ENCODE data around the gene FAHD1.

The FAHD1 gene

GRCh38 chr16:1831186-1832075 lies 4.4 kb downstream of the FAHD1 start:
- TF ChIP-seq GATA3 (IDR thresholded peaks at IDR 0.05; ENCODE audit: low read depth, low read length) (no peak), GATA2 (IDR thresholded peaks at IDR 0.05; ENCODE audit: low read depth, low read length) (no peak)

GRCh38 chr16:1832838-1833454 lies 5.9 kb downstream of the FAHD1 start:
- TF ChIP-seq GATA2 (IDR thresholded peaks at IDR 0.05; ENCODE audit: low read depth, low read length): no peak
- TF ChIP-seq GATA3 (IDR thresholded peaks at IDR 0.05; ENCODE audit: low read depth, low read length): no peak

DNA sequence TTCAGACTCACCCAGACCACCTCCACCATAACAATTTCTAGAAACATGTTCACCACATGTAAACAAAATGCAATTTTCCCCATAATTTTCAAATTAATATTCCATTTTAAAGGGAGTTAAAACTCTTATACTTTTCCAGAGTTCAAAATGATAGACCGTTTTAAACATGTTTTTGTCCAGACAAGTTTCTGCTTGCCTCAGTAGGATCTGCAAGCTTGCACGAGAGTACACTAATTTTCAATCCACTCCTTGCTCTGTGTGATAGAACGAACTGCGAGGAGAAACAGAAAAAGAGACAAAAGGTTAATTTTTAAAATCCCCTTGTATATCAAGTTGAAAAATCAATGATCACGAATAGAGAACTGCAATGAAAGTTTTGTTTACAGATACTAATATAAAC lies 7.1 kb downstream of the FAHD1 start:
- TF ChIP-seq GATA2 (IDR thresholded peaks at IDR 0.05; ENCODE audit: low read depth, low read length) (no peak), GATA3 (IDR thresholded peaks at IDR 0.05; ENCODE audit: low read depth, low read length) (no peak)

DNA sequence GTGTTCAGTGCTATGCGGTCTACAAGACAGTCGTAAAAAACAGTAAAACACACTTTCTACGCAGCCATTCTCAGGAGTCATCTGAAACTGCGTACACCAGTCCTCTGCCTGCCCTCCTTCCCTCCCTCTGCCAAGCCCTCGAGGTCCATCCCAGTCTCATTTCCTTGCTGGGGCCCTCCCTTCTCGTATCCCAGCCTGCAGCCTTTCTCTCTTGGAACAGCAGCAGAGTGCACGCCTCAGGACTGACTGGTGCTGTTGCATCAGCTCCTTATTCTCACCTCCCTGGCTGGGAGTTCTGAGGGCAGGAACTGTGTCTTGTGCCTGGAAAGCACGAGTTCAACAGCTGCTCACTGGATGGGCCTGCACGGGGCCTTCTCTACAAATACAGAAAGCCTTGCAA lies 12.5 kb downstream of the FAHD1 start:
- TF ChIP-seq GATA2 (IDR thresholded peaks at IDR 0.05; ENCODE audit: low read depth, low read length) (no peak), GATA3 (IDR thresholded peaks at IDR 0.05; ENCODE audit: low read depth, low read length) (no peak)

DNA sequence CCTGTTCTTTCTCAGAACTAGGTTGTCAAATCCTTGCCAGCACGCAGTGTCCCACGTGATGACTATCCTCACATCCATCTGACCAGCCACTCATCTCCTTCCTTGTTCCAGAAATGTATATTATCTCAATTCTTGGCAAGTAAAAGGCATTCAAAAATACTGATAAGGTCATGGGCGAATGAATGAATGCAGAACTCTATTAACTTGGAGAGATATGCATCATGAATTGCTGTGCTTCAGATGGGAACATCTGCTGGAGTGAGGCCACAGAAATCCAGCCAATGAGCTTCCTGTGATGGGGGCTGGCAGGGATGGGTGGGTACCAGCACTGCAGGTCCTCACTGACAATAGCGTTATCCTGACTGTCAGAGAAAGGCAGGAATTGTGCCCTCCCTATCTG lies 19.0 kb downstream of the FAHD1 start:
- peak; percentile 80 for TF ChIP-seq GATA3 (IDR thresholded peaks at IDR 0.05; ENCODE audit: low read depth, low read length)
- TF ChIP-seq GATA2 (IDR thresholded peaks at IDR 0.05; ENCODE audit: low read depth, low read length): peak; percentile 85

- TF ChIP-seq GATA3 (IDR thresholded peaks at IDR 0.05; ENCODE audit: low read depth, low read length) (no peak), GATA2 (IDR thresholded peaks at IDR 0.05; ENCODE audit: low read depth, low read length) (no peak; the same call in 1 of the 2 replicates)
Observed at GRCh38 chr16:1846416-1846815, 19.4 kb downstream of the FAHD1 start.

DNA sequence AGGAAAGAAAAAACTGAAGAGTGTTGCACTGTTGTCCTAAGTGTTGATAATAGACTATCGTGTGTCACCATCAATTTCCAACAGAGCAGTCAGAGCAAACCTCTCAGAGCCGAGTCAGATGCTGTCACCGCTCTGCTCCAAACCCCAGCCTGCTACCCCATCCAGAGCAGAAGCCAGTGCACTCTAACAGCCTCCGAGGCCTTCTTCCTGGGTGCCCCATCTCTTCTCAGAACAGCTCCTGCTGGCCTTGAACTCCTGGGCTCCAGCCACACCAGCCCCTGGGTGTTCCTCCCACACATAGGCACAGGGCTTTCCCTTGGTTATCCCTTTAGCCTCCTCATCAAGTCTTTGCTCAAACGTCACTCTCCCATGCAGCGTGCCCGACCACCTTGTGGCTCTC lies 24.0 kb downstream of the FAHD1 start:
- no peak for TF ChIP-seq GATA2 (IDR thresholded peaks at IDR 0.05; ENCODE audit: low read depth, low read length)
- TF ChIP-seq GATA3 (IDR thresholded peaks at IDR 0.05; ENCODE audit: low read depth, low read length): no peak

GRCh38 chr16:1851793-1852192 lies 24.8 kb downstream of the FAHD1 start:
- TF ChIP-seq GATA2 (IDR thresholded peaks at IDR 0.05; ENCODE audit: low read depth, low read length) (no peak), GATA3 (IDR thresholded peaks at IDR 0.05; ENCODE audit: low read depth, low read length) (no peak)

DNA sequence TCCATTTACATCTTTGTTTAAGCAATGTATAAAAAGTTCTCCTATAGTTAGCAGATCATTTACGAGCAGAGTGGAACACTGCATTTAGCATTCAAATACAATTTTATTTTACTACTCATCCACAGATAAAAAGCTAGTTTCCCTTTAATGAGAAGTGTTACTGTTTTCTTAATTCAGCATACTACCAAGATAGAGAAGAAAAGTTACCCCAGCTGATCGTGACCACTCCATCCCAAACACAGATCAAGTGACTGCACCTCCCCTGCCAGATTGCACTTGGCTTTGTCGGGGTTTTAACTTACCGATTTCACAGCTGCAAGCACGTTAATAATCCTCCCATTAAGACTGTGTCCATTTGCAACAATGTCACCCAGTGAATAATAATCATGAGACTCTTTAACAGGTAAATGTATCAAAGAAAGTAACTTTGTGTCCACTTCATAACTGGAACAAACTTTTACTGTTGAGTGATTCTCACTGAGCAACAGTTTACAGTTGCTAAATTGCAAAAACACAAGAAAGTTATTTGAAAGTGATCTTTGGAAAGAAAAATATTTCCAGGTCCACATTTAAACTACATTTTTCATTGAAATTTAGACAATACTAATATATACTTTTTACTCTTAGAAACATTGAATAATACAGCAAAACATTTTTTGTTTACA lies 30.6 kb downstream of the FAHD1 start:
- no peak for TF ChIP-seq GATA3 (IDR thresholded peaks at IDR 0.05; ENCODE audit: low read depth, low read length)
- TF ChIP-seq GATA2 (IDR thresholded peaks at IDR 0.05; ENCODE audit: low read depth, low read length): no peak

DNA sequence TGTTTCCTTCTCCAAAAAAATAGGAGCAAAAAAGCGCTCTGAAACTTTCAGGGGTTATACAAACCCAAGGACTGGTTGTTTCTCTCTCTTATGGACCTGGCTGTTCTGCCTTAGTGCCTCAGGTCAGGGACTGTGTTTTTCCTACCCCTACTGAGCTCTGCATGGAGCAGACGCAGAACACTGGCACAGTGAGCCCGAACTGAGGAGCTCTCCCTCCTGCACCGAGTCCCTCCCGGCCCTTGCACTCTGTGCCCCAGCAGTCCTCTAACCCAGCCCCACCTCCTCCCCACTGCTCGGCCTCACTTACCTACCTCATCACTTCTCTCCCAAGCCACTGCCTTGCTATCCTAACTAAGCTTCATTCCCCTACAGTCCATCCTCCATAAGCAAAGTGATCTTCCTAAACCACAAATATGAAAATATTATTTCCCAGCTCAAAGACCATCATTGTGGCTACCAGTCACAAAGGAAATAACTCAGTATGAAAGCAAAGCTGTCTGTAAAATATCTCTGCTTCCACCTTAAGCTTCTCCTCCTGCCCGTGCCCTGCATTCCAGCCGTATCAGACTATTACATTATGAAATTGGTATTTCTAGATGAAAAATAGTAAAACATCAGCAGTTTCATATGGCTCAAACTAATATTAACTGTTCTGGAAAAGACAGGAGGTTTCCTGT lies 31.3 kb downstream of the FAHD1 start:
- TF ChIP-seq GATA2 (IDR thresholded peaks at IDR 0.05; ENCODE audit: low read depth, low read length) (no peak), GATA3 (IDR thresholded peaks at IDR 0.05; ENCODE audit: low read depth, low read length) (no peak)

DNA sequence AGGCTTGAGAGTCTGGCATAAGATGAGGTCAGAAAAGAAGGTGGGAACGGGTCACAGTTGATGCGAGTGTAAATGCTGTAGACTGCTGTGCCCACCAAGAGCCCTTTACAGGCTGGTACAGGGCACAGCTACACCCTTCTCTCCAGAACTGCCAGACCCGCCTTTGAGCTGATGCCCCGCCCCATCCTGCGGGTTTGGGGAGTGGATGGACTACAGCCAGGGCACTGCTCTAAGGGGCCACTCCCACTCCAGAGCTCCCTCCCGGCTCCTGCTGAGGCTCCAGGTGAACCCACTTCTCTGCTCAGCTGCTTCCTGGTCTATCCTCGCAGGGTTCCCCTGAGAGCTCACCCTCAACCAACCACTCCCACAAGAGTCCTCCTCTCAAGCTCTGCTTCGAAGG lies 32.6 kb downstream of the FAHD1 start:
- TF ChIP-seq GATA2 (IDR thresholded peaks at IDR 0.05; ENCODE audit: low read depth, low read length) (no peak), GATA3 (IDR thresholded peaks at IDR 0.05; ENCODE audit: low read depth, low read length) (no peak)

GRCh38 chr16:1861730-1862129 lies 34.7 kb downstream of the FAHD1 start:
- TF ChIP-seq GATA3 (IDR thresholded peaks at IDR 0.05; ENCODE audit: low read depth, low read length): no peak
- TF ChIP-seq GATA2 (IDR thresholded peaks at IDR 0.05; ENCODE audit: low read depth, low read length): no peak

GRCh38 chr16:1862394-1862793 lies 35.4 kb downstream of the FAHD1 start:
- no peak for TF ChIP-seq GATA2 (IDR thresholded peaks at IDR 0.05; ENCODE audit: low read depth, low read length)
- TF ChIP-seq GATA3 (IDR thresholded peaks at IDR 0.05; ENCODE audit: low read depth, low read length): no peak
